Smooth muscle cell (in vitro differentiated cells): ENCODE data around the gene CRMP1. TPM values are rescaled to one million over a fixed set of nuclear protein-coding genes. Genes with fewer than 3 reads are reported as not detected.

ENCODE experiments used
- DNase-seq: peaks from one replicate; lab custom pipeline; 2025; ENCODE audit not compliant: unreplicated experiment; lab: John Stamatoyannopoulos, UW
- H2AFZ ChIP-seq: fragments of 200-600 bp; sonication (generic); 2 replicates; pipeline ENCODE4 v1.6.0; 2016; ENCODE audit warnings: antibody characterized with exemption, low read depth, mild to moderate bottlenecking
- H3F3A ChIP-seq: fragments of 200-600 bp; sonication (generic); 2 replicates; pipeline ENCODE4 v1.6.0; 2017; ENCODE audit warnings: antibody characterized with exemption, low read depth
- H3K27ac ChIP-seq: fragments of 200-600 bp; sonication (generic); 2 replicates; pipeline ENCODE4 v1.5.1; 2016; ENCODE audit warnings: low read depth, mild to moderate bottlenecking
- H3K27me3 ChIP-seq: fragments of 200-600 bp; sonication (generic); 2 replicates; pipeline ENCODE4 v1.6.1; 2016; ENCODE audit warnings: low read depth, mild to moderate bottlenecking
- H3K36me3 ChIP-seq: fragments of 200-600 bp; sonication (generic); 2 replicates; pipeline ENCODE4 v1.5.1; 2016; ENCODE audit warnings: low read depth
- H3K4me1 ChIP-seq: fragments of 200-600 bp; sonication (generic); 2 replicates; pipeline ENCODE4 v1.5.1; 2016; ENCODE audit warnings: low read depth
- H3K4me2 ChIP-seq: fragments of 200-600 bp; sonication (generic); 2 replicates; pipeline ENCODE4 v1.6.0; 2016; ENCODE audit warnings: mild to moderate bottlenecking
- H3K4me3 ChIP-seq: fragments of 200-600 bp; sonication (generic); 2 replicates; pipeline ENCODE4 v1.5.1; 2016; ENCODE audit warnings: mild to moderate bottlenecking
- H3K79me2 ChIP-seq: fragments of 200-600 bp; sonication (generic); 2 replicates; pipeline ENCODE4 v1.6.0; 2016; ENCODE audit warnings: low read depth, mild to moderate bottlenecking
- H3K9ac ChIP-seq: fragments of 200-600 bp; sonication (generic); 2 replicates; pipeline ENCODE4 v1.6.0; 2016; ENCODE audit warnings: low read depth
- H3K9me3 ChIP-seq: fragments of 200-600 bp; sonication (generic); replicated peaks from 2 replicates; pipeline ENCODE4 v1.5.1; 2016; ENCODE audit warnings: low read depth
- H4K20me1 ChIP-seq: fragments of 200-600 bp; sonication (generic); 2 replicates; pipeline ENCODE4 v1.6.0; 2016; ENCODE audit warnings: low read depth
- WGBS: methylation state at CpG from one replicate; pipeline ENCODE4 v1.1.7; 2016; ENCODE audit warnings: low lambda C conversion rate; 5-methylcytosine and 5-hydroxymethylcytosine counted together
- polyA plus RNA-seq: library from polyadenylated mRNA; unstranded; fragments of >200 nt; fragmentation: Nextera tagmentation; extraction: Ambion mirVana; gene quantifications from 2 replicates; pipeline ENCODE4 v1.2.1, GENCODE V29; 2016
- total RNA-seq: library from RNA; depleted of rRNA; stranded (reverse); fragments of >200 nt; gene quantifications from 2 replicates; pipeline ENCODE4 v1.2.3, GENCODE V29; 2014
- TF ChIP-seq, protein P1 (sequence below): fragments of 200-600 bp; sonication (generic); IDR thresholded peaks from 2 replicates; pipeline ENCODE4 v1.5.1; 2017; ENCODE audit warnings: borderline replicate concordance, mild to moderate bottlenecking, antibody characterized with exemption; ENCODE audit not compliant: insufficient read depth, poor library complexity, severe bottlenecking

Gene CRMP1
- total and polyA plus RNA-seq, 2 experiments from 2014 or later = 12.5 to 18.6 TPM

DNA sequence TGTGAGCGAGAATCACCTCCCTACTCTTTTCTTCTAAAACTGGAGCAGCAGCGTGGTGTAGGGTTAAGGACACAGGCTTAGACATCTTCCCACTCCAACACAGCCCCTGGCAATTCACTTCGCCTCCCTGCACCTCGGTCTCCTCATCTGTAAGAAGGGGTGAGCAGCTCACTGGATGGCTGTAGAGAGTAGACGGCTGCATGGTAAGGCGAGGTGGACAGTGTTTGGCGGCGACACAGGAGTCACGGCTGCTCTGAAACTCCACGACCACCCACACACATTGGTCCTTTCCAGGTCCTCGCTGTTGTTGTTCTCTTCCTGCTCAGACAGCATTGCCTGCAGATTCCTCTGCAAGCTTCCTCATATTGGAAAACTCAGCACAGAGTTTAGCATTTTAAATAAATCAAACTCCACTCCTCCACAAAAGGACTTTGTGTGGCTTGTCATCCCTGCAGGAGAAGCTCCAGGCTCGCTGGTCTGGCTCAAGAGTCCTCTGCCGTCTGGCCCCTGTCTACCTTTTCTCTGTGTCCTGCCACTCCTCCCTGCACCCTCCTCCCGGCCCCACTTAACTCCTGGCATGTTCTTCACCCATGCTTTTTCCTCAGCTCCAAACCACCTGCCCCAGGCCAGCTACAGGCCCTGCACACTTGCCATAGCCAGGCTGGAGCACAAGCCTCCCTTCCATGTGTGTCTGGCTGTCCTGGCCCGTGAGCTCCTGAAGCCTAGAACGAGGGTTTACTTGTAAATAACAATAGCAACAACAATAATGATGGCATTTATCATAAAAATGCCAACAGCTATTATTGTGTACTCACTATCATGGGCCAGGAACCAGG lies 41.3 kb upstream of the CRMP1 start:
- Histone ChIP-seq H3K9ac (no peak overlapping the region), H3K4me1 (peaks cover 4% of the 10 kb centered on the region), H3K27ac (no peak overlapping the region), H3K27me3 (peaks cover 17% of the 10 kb centered on the region), H3K36me3 (no peaks in the 10 kb centered on the region), H3K9me3 (no peaks in the 10 kb centered on the region), H2AFZ (no peak overlapping the region), H3K79me2 (no peaks in the 10 kb centered on the region), H3K4me3 (no peak overlapping the region), H4K20me1 (no peaks in the 10 kb centered on the region), H3K4me2 (no peak overlapping the region), H3F3A (no peaks in the 10 kb centered on the region)
- WGBS = 85% methylated on average over 16 of the region's 16 CpGs
- TF ChIP-seq, protein P1, sequence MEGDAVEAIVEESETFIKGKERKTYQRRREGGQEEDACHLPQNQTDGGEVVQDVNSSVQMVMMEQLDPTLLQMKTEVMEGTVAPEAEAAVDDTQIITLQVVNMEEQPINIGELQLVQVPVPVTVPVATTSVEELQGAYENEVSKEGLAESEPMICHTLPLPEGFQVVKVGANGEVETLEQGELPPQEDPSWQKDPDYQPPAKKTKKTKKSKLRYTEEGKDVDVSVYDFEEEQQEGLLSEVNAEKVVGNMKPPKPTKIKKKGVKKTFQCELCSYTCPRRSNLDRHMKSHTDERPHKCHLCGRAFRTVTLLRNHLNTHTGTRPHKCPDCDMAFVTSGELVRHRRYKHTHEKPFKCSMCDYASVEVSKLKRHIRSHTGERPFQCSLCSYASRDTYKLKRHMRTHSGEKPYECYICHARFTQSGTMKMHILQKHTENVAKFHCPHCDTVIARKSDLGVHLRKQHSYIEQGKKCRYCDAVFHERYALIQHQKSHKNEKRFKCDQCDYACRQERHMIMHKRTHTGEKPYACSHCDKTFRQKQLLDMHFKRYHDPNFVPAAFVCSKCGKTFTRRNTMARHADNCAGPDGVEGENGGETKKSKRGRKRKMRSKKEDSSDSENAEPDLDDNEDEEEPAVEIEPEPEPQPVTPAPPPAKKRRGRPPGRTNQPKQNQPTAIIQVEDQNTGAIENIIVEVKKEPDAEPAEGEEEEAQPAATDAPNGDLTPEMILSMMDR = no peak
- DNase-seq = no peak

DNA sequence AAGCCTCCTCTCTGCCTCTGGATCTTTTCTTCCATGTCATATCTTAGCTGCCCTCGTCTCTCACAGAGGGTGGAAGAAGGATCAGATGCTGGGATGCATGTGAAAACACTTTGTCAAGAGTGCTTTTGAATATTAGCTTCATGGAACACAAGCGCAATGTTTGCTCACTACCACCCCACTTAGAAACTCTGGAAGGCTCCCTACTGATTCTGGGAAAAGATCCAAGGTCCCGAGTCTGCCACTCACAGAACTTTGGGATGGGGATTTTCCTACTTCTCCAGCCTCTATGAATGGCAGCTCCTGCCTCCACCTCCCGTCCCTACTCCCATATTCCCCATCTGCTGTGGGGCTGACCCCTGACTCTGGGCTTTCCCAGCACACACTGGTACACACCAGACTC lies 40.2 kb upstream of the CRMP1 start:
- no peaks in the 10 kb centered on the region for H3K36me3 ChIP-seq
- H3K4me3 ChIP-seq = no peak overlapping the region
- H3K79me2 ChIP-seq = no peaks in the 10 kb centered on the region
- no peaks in the 10 kb centered on the region for H3F3A ChIP-seq
- H3K27ac ChIP-seq = no peak overlapping the region
- no peak overlapping the region for H2AFZ ChIP-seq
- no peaks in the 10 kb centered on the region for H4K20me1 ChIP-seq
- H3K4me2 ChIP-seq = no peak overlapping the region
- H3K27me3 ChIP-seq = peaks cover 21% of the 10 kb centered on the region
- H3K4me1 ChIP-seq = peaks cover 3% of the 10 kb centered on the region
- H3K9ac ChIP-seq = no peak overlapping the region
- 79% methylated on average over 4 of the region's 4 CpGs for WGBS
- TF ChIP-seq, protein P1 = no peak
- H3K9me3 ChIP-seq = no peaks in the 10 kb centered on the region
- DNase-seq = no peak

- no peaks in the 10 kb centered on the region for H3K36me3 ChIP-seq
- H2AFZ ChIP-seq = no peak overlapping the region
- H3K9ac ChIP-seq = no peak overlapping the region
- H3K4me2 ChIP-seq = no peak overlapping the region
- H3K27me3 ChIP-seq = peaks cover 21% of the 10 kb centered on the region
- H4K20me1 ChIP-seq = no peaks in the 10 kb centered on the region
- no peaks in the 10 kb centered on the region for H3K79me2 ChIP-seq
- WGBS = 82% methylated on average over 12 of the region's 12 CpGs
- TF ChIP-seq, protein P1 = no peak
- no peaks in the 10 kb centered on the region for H3K4me1 ChIP-seq
- no peak overlapping the region for H3K4me3 ChIP-seq
- no peaks in the 10 kb centered on the region for H3K9me3 ChIP-seq
- no peak overlapping the region for H3K27ac ChIP-seq
- no peak for DNase-seq
- H3F3A ChIP-seq = no peaks in the 10 kb centered on the region
Measured at GRCh38 chr4:5932035-5932568, 39.2 kb upstream of the CRMP1 start.

GRCh38 chr4:5931526-5931925 lies 38.6 kb upstream of the CRMP1 start:
- WGBS = 71% methylated on average over 8 of the region's 9 CpGs

More at GRCh38 chr4:5931526-5931925, 38.6 kb upstream of the CRMP1 start:
- Histone ChIP-seq H3K9ac (no peak overlapping the region), H2AFZ (no peak overlapping the region), H3K4me3 (no peak overlapping the region), H3K27ac (no peak overlapping the region), H3K9me3 (no peaks in the 10 kb centered on the region), H4K20me1 (no peaks in the 10 kb centered on the region), H3F3A (no peaks in the 10 kb centered on the region), H3K4me2 (no peak overlapping the region), H3K4me1 (no peaks in the 10 kb centered on the region), H3K36me3 (no peaks in the 10 kb centered on the region), H3K79me2 (no peaks in the 10 kb centered on the region), H3K27me3 (peaks cover 21% of the 10 kb centered on the region)
- no peak for DNase-seq
- TF ChIP-seq, protein P1 = no peak
